Ovary (tissue), 9 donors: ENCODE measurements around the gene EPN3. TPM values are rescaled to one million over a fixed set of nuclear protein-coding genes. Genes with fewer than 3 reads are reported as not detected.

Source experiments
- DNase-seq, 5 donors: peaks; one replicate each; pipeline ENCODE4 v3.0.0-alpha.2; 2019 to 2020
- H3K27ac ChIP-seq, 2 donors: fragments of 200-600 bp; one replicate each; pipeline versions ENCODE4 v1.5.1 to v1.8.0; 2019 to 2022
- H3K27me3 ChIP-seq: fragments of 200-600 bp; one replicate; pipeline ENCODE4 v1.8.0; 2022
- H3K36me3 ChIP-seq: fragments of 200-600 bp; sonication (generic); one replicate; pipeline ENCODE4 v1.5.1; 2019
- H3K4me1 ChIP-seq: one replicate; pipeline ENCODE4 v1.8.1; 2013; ENCODE audit warnings: mild to moderate bottlenecking, moderate library complexity; ENCODE audit not compliant: insufficient read depth
- H3K4me3 ChIP-seq: fragments of 200-600 bp; sonication (generic); one replicate; pipeline ENCODE4 v1.5.1; 2017
- H3K9me3 ChIP-seq, 2 donors: fragments of 200-600 bp in 1 of 2; sonication (generic) in 1 of 2; one replicate each; pipeline versions ENCODE4 v1.5.1 to v1.8.1; 2013 to 2019; ENCODE audit warnings: mild to moderate bottlenecking in 1 of 2, moderate library complexity in 1 of 2
- EP300 ChIP-seq: sonication (generic); formaldehyde crosslinking; IDR thresholded peaks from one replicate; pipeline ENCODE4 v1.6.1; 2017; ENCODE audit warnings: antibody characterized with exemption
- POLR2A ChIP-seq: fragments of 450-650 bp; IDR thresholded peaks from one replicate; pipeline ENCODE4 v1.6.1; 2017; ENCODE audit warnings: antibody characterized with exemption, mild to moderate bottlenecking, moderate library complexity
- WGBS, 3 donors: extraction: QIAGEN DNeasy Blood & Tissue Kit in 1 of 3; methylation state at CpG; one replicate each; pipeline versions ENCODE4 v1.1.5 to v1.1.7; 2013 to 2017; 5-methylcytosine and 5-hydroxymethylcytosine counted together
- intact Hi-C, 4 donors: fragments of 100-400 bp; cut with DNase I; formaldehyde crosslinking; loops; one replicate each; pipeline versions ENCODE4 v1.11.0 to v1.15.1; 2022 to 2023
- polyA plus RNA-seq, 2 donors: library from polyadenylated mRNA; stranded (reverse); fragments of 200-250 nt in 1 of 2; fragments of 350-450 nt in 1 of 2; fragmentation: Illumina TruSeq in 1 of 2; extraction: RNeasy Lipid Tissue Mini Kit (QIAGEN cat#74804) in 1 of 2; gene quantifications; one replicate each; pipeline ENCODE4 v1.2.3, GENCODE V29; 2013 to 2014
- total RNA-seq, 7 donors: library from RNA; depleted of rRNA in 2 of 7; stranded (reverse); fragments of >200 nt in 2 of 7; fragmentation: NEBNext Ultra II Directional in 3 of 7; extraction: Animal tissue kit (Norgen Biotek cat#: 25700) in 3 of 7; gene quantifications; one replicate each; pipeline versions ENCODE4 v1.1.0 to v1.2.4, GENCODE V29; 2016 to 2023
- TF ChIP-seq, protein P1 (sequence below), 3 donors: fragments of 450-650 bp in 2 of 3; fragments of 200-600 bp in 1 of 3; IDR thresholded peaks; one replicate each; pipeline versions ENCODE4 v1.5.1 to v1.8.0; 2016 to 2022; ENCODE audit warnings: antibody characterized with exemption in 3 of 3, mild to moderate bottlenecking in 1 of 3
- donor health status: DM: no; HTN: no; CAD: no; lungs with moderate emphysema.
- donor health status: DM: no; HTN: no; CAD: no.
- donor health status: Bipolar disorder and iron deficiency.
- donor health status: DM: yes; HTN: yes; CAD: no.
- donor health status: DM: no; HTN: no; CAD: no.
- donor health status: DM: yes; HTN: yes; CAD: no.

The EPN3 gene
- total and polyA plus RNA-seq, 9 donors: 6.2 to 33.4 (median 21.0) TPM

DNA sequence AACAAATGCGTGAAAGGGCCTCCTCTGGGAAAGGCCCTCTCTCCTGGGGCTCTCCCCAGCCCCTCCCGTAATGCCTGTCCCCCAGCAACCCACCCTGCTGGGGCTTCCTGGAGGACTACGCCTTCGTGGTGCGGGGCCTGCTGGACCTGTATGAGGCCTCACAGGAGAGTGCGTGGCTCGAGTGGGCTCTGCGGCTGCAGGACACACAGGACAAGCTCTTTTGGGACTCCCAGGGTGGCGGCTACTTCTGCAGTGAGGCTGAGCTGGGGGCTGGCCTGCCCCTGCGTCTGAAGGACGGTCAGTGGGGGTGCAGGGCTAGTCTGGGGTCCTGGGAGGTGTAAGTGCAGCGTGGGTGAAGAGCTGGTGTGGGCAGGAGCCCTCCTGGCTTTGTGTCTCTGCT, 19.3 kb downstream of the EPN3 start:
- H3K4me1 ChIP-seq: peaks cover 6% of the 10 kb centered on the region
- H3K27ac ChIP-seq: no peak overlapping the region
- no peak overlapping the region for H3K4me3 ChIP-seq
- H3K36me3 ChIP-seq: no peaks in the 10 kb centered on the region
- H3K27me3 ChIP-seq: no peaks in the 10 kb centered on the region
- whole genome bisulfite sequencing, 3 donors: 87 to 97% (median 96%) methylated on average over 12 of the region's 12 CpGs
- TF ChIP-seq POLR2A: no peak
- TF ChIP-seq EP300: no peak
- TF ChIP-seq, protein P1, sequence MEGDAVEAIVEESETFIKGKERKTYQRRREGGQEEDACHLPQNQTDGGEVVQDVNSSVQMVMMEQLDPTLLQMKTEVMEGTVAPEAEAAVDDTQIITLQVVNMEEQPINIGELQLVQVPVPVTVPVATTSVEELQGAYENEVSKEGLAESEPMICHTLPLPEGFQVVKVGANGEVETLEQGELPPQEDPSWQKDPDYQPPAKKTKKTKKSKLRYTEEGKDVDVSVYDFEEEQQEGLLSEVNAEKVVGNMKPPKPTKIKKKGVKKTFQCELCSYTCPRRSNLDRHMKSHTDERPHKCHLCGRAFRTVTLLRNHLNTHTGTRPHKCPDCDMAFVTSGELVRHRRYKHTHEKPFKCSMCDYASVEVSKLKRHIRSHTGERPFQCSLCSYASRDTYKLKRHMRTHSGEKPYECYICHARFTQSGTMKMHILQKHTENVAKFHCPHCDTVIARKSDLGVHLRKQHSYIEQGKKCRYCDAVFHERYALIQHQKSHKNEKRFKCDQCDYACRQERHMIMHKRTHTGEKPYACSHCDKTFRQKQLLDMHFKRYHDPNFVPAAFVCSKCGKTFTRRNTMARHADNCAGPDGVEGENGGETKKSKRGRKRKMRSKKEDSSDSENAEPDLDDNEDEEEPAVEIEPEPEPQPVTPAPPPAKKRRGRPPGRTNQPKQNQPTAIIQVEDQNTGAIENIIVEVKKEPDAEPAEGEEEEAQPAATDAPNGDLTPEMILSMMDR (IDR thresholded peaks at IDR 0.05): no peak
- intact Hi-C loops: loop anchor here (2.0 to 5.0 kb wide), 7 partner anchors 70 to 290 kb away; no protein-coding TSS in a partner anchor
- DNase-seq: no peak
- no peaks in the 10 kb centered on the region for H3K9me3 ChIP-seq

DNA sequence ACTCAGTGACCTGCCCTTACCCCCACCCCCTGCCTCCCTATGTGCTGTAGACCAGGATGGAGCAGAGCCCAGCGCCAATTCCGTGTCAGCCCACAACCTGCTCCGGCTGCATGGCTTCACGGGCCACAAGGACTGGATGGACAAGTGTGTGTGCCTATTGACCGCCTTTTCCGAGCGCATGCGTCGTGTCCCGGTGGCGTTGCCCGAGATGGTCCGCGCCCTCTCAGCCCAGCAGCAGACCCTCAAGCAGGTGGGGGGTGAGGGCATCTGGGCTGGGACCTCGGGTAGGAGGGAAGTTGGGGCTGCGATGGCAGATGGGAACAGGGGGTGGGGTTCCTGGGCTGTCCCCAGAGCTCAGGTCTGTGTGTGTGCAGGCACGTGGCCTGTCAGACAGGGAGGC, 21.7 kb downstream of the EPN3 start:
- TF ChIP-seq EP300 (no peak), POLR2A (no peak)
- TF ChIP-seq, protein P1 (IDR thresholded peaks at IDR 0.05): no peak
- Histone ChIP-seq H3K27me3 (no peaks in the 10 kb centered on the region), H3K9me3 (no peaks in the 10 kb centered on the region), H3K27ac (no peak overlapping the region), H3K36me3 (no peaks in the 10 kb centered on the region), H3K4me1 (peaks cover 6% of the 10 kb centered on the region), H3K4me3 (no peak overlapping the region)
- intact Hi-C loops: loop anchor here (5.0 kb wide), 6 partner anchors 68 to 288 kb away; no protein-coding TSS in a partner anchor
- no peak for DNase-seq
- WGBS, 3 donors: 90 to 96% (median 92%) methylated on average over 17 of the region's 17 CpGs

DNA sequence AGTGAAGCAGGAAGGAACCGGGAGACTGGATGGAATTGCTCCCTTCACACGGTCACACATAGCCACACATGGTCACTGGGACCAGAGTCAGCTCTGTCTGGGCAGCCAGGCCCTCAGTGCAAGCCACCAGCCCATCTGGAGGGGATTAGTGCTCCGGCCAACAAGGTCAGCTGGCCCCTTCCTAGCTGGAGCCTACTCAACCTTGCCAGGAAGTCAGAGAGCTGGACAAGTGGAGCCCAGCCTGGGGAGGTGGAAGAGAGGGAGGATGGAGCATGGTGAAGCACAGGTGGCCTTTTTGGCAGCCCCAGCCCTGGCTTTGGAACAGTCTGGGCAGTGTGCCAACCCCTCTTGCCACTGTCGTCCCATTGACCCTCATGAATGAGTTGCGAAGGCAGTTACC, 24.3 kb downstream of the EPN3 start:
- intact Hi-C loops: no loop called here
- no peaks in the 10 kb centered on the region for H3K27me3 ChIP-seq
- H3K36me3 ChIP-seq: no peaks in the 10 kb centered on the region
- DNase-seq: no peak
- H3K4me1 ChIP-seq: peaks cover 9% of the 10 kb centered on the region
- no peak overlapping the region for H3K27ac ChIP-seq
- WGBS, 3 donors: 53 to 60% (median 58%) methylated on average over 5 of the region's 5 CpGs
- no peak overlapping the region for H3K4me3 ChIP-seq
- H3K9me3 ChIP-seq: no peaks in the 10 kb centered on the region
- TF ChIP-seq POLR2A (no peak), EP300 (no peak)
- TF ChIP-seq, protein P1 (IDR thresholded peaks at IDR 0.05): no peak

DNA sequence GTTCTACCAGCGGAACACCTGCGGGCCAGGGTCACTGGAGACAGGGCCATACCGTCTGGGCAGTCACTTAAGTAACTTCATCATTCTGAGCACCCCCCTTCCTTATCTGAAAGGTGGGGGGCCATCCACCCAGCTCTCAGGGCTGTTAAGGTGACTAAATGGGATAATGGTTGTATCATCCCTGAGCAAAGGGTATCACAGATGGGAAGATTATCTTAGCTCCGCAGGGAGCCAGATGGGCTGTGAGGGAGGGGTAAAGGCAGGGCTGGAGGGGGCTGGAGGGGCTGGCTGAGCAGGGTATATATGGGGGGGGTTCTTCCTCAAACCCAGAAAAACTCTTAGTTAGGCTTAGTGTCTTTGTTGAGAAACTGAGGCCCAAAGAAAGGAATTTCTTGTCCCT, 25.1 kb downstream of the EPN3 start:
- 77 to 87% (median 84%) methylated on average over 4 of the region's 4 CpGs for WGBS, 3 donors
- no peaks in the 10 kb centered on the region for H3K9me3 ChIP-seq
- no peak for TF ChIP-seq POLR2A
- TF ChIP-seq, protein P1 (IDR thresholded peaks at IDR 0.05): no peak
- no peaks in the 10 kb centered on the region for H3K36me3 ChIP-seq
- no peak for DNase-seq
- peaks cover 9% of the 10 kb centered on the region for H3K4me1 ChIP-seq
- H3K27ac ChIP-seq: no peak overlapping the region
- no peaks in the 10 kb centered on the region for H3K27me3 ChIP-seq
- intact Hi-C loops: no loop called here
- H3K4me3 ChIP-seq: no peak overlapping the region
